ENCODE data around the gene PPM1E. TPM values are rescaled to one million over a fixed set of nuclear protein-coding genes. Genes with fewer than 3 reads are reported as not detected.

Gene PPM1E
- total RNA-seq, 2 donors from 2014 or later = not detected

GRCh38 chr17:58976541-58976940 lies 220.9 kb downstream of the PPM1E start:
- Histone ChIP-seq H3K4me3 (no peak overlapping the region), H3K27ac (no peak overlapping the region), H3K36me3 (no peaks in the 10 kb centered on the region), H3K4me1 (ENCODE audit: control insufficient read depth in 1 of 2, low read depth in 2 of 2) (no peaks in the 10 kb centered on the region), H3K27me3 (replicated peaks; ENCODE audit: insufficient read depth) (no peaks in the 10 kb centered on the region), H3K9me3 (no peaks in the 10 kb centered on the region)
- no peak for ATAC-seq (ENCODE audit: insufficient number of reproducible peaks, low FRiP score, low read depth)
- no peak for DNase-seq (ENCODE audit: low spot score)
- TF ChIP-seq, protein P1, sequence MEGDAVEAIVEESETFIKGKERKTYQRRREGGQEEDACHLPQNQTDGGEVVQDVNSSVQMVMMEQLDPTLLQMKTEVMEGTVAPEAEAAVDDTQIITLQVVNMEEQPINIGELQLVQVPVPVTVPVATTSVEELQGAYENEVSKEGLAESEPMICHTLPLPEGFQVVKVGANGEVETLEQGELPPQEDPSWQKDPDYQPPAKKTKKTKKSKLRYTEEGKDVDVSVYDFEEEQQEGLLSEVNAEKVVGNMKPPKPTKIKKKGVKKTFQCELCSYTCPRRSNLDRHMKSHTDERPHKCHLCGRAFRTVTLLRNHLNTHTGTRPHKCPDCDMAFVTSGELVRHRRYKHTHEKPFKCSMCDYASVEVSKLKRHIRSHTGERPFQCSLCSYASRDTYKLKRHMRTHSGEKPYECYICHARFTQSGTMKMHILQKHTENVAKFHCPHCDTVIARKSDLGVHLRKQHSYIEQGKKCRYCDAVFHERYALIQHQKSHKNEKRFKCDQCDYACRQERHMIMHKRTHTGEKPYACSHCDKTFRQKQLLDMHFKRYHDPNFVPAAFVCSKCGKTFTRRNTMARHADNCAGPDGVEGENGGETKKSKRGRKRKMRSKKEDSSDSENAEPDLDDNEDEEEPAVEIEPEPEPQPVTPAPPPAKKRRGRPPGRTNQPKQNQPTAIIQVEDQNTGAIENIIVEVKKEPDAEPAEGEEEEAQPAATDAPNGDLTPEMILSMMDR (IDR thresholded peaks at IDR 0.05) = no peak

- Histone ChIP-seq H3K27ac (no peak overlapping the region), H3K36me3 (no peaks in the 10 kb centered on the region), H3K4me1 (ENCODE audit: control insufficient read depth in 1 of 2, low read depth in 2 of 2) (no peaks in the 10 kb centered on the region), H3K9me3 (no peaks in the 10 kb centered on the region), H3K27me3 (replicated peaks; ENCODE audit: insufficient read depth) (no peaks in the 10 kb centered on the region), H3K4me3 (no peak overlapping the region)
- ATAC-seq (ENCODE audit: insufficient number of reproducible peaks, low FRiP score, low read depth) (no peak), DNase-seq (ENCODE audit: low spot score) (no peak)
- TF ChIP-seq, protein P1 (IDR thresholded peaks at IDR 0.05) = no peak
These were observed 225.2 kb downstream of the PPM1E start for GRCh38 chr17:58980706-58981481.

- ATAC-seq (ENCODE audit: insufficient number of reproducible peaks, low FRiP score, low read depth) = no peak
- TF ChIP-seq, protein P1 (IDR thresholded peaks at IDR 0.05) = no peak
- H3K27me3 ChIP-seq (replicated peaks; ENCODE audit: insufficient read depth) = no peaks in the 10 kb centered on the region
These were observed 227.0 kb downstream of the PPM1E start for GRCh38 chr17:58982626-58983025.

GRCh38 chr17:58985367-58985766 lies 229.7 kb downstream of the PPM1E start:
- no peaks in the 10 kb centered on the region for H3K9me3 ChIP-seq
- H3K27me3 ChIP-seq (replicated peaks; ENCODE audit: insufficient read depth) = no peaks in the 10 kb centered on the region
- no peak overlapping the region for H3K4me3 ChIP-seq
- no peak for DNase-seq (ENCODE audit: low spot score)
- H3K27ac ChIP-seq = no peak overlapping the region
- TF ChIP-seq, protein P1 (IDR thresholded peaks at IDR 0.05) = no peak
- no peak for ATAC-seq (ENCODE audit: insufficient number of reproducible peaks, low FRiP score, low read depth)
- H3K36me3 ChIP-seq = no peaks in the 10 kb centered on the region
- no peaks in the 10 kb centered on the region for H3K4me1 ChIP-seq (ENCODE audit: control insufficient read depth in 1 of 2, low read depth in 2 of 2)

More at GRCh38 chr17:58982626-58983025, 227.0 kb downstream of the PPM1E start:
- Histone ChIP-seq H3K27ac (no peak overlapping the region), H3K36me3 (no peaks in the 10 kb centered on the region), H3K4me3 (no peak overlapping the region), H3K4me1 (ENCODE audit: control insufficient read depth in 1 of 2, low read depth in 2 of 2) (no peaks in the 10 kb centered on the region), H3K9me3 (no peaks in the 10 kb centered on the region)
- DNase-seq (ENCODE audit: low spot score) = no peak

DNA sequence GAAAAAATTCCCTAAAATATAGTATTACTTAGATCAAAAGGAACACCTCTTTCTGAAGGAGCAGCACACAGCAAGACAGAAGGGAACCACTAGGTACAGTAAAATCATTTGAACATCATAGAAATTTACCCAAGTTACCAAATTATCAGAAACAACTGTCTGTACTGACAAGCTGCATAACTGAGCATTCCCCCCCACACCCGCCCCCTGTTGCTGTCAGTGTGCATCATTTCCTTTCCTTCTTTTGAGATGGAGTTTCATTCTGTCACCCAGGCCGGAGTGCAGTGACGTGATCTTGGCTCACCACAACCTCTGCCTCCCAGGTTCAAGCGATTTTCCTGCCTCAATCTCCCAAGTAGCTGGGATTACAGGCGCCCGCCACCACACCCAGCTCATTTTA lies 230.3 kb downstream of the PPM1E start:
- TF ChIP-seq, protein P1 (IDR thresholded peaks at IDR 0.05) = no peak
- ATAC-seq (ENCODE audit: insufficient number of reproducible peaks, low FRiP score, low read depth) (no peak), DNase-seq (ENCODE audit: low spot score) (no peak)
- no peaks in the 10 kb centered on the region for H3K9me3 ChIP-seq
- H3K27ac ChIP-seq = no peak overlapping the region
- H3K27me3 ChIP-seq (replicated peaks; ENCODE audit: insufficient read depth) = no peaks in the 10 kb centered on the region
- H3K4me3 ChIP-seq = no peak overlapping the region
- no peaks in the 10 kb centered on the region for H3K4me1 ChIP-seq (ENCODE audit: control insufficient read depth in 1 of 2, low read depth in 2 of 2)
- H3K36me3 ChIP-seq = no peaks in the 10 kb centered on the region
